SK-N-SH (cell line): Measurements from ENCODE around the gene EZR. TPM values are rescaled to one million over a fixed set of nuclear protein-coding genes. Genes with fewer than 3 reads are reported as not detected.

ENCODE experiments used
- CTCF ChIA-PET: fragments of 300-600, 350-600 bp; formaldehyde crosslinking; extraction: SDS; loops from one replicate; lab custom pipeline; 2021; lab: Yijun Ruan, JAX
- POLR2A ChIA-PET: fragments of 350-600 bp; sonication (Branson Sonifier 250); formaldehyde crosslinking; extraction: SDS; loops from one replicate; lab custom pipeline; 2020; ENCODE audit warnings: antibody characterized with exemption, inconsistent platforms; lab: Yijun Ruan, JAX
- DNase-seq: peaks from one replicate; pipeline ENCODE4 v3.0.0; 2012
- H2AFZ ChIP-seq: fragments of 200-600 bp; sonication (generic); 2 replicates; pipeline ENCODE4 v1.8.1; 2016; ENCODE audit warnings: antibody characterized with exemption, mild to moderate bottlenecking, low read depth
- H3F3A ChIP-seq: fragments of 200-600 bp; sonication (generic); replicated peaks from 2 replicates; pipeline ENCODE3; 2016; ENCODE audit warnings: antibody characterized with exemption, mild to moderate bottlenecking; ENCODE audit not compliant: insufficient read depth
- H3K27ac ChIP-seq, 2 experiments: fragments of 200-500 bp in 1 of 2; fragments of 200-600 bp in 1 of 2; sonication (Bioruptor generic) in 1 of 2; sonication (generic), shearing (Covaris generic) in 1 of 2; 2 replicates each; pipeline versions ENCODE4 v1.5.1 to v1.6.1; 2014 to 2016; ENCODE audit warnings: low read depth in 2 of 2, inconsistent platforms in 1 of 2, low read length in 1 of 2, mild to moderate bottlenecking in 1 of 2, mixed read lengths in 1 of 2
- H3K27me3 ChIP-seq: fragments of 200-600 bp; sonication (generic), shearing (Covaris generic); 2 replicates; pipeline ENCODE4 v1.6.1; 2016; ENCODE audit warnings: mixed run types; ENCODE audit not compliant: insufficient read depth
- H3K36me3 ChIP-seq, 2 experiments: fragments of 200-500 bp in 1 of 2; fragments of 200-600 bp in 1 of 2; sonication (Bioruptor generic) in 1 of 2; sonication (generic) in 1 of 2; replicated peaks in 1 of 2; 2 replicates each; pipeline versions ENCODE3 to v1.5.1; 2014 to 2016; ENCODE audit warnings: low read length in 1 of 2, mild to moderate bottlenecking in 1 of 2; ENCODE audit not compliant: insufficient read depth in 2 of 2, control insufficient read depth in 1 of 2
- H3K4me1 ChIP-seq, 2 experiments: fragments of 200-500 bp in 1 of 2; fragments of 200-600 bp in 1 of 2; sonication (Bioruptor generic) in 1 of 2; sonication (generic), shearing (Covaris generic) in 1 of 2; 2 replicates each; pipeline versions ENCODE4 v1.5.1 to v1.6.1; 2014 to 2016; ENCODE audit warnings: low read depth in 1 of 2, low read length in 1 of 2, mixed run types in 1 of 2; ENCODE audit not compliant: insufficient read depth in 2 of 2, control insufficient read depth in 1 of 2
- H3K4me2 ChIP-seq: fragments of 200-600 bp; sonication (generic), shearing (Covaris generic); 2 replicates; pipeline ENCODE4 v1.6.1; 2017; ENCODE audit warnings: mixed run types
- H3K4me3 ChIP-seq, 2 experiments: fragments of 200-500 bp in 1 of 2; fragments of 200-600 bp in 1 of 2; sonication (Bioruptor generic) in 1 of 2; sonication (generic), shearing (Covaris generic) in 1 of 2; 2 replicates each; pipeline versions ENCODE4 v1.5.1 to v1.8.1; 2014 to 2016; ENCODE audit warnings: low read depth in 2 of 2, inconsistent platforms in 1 of 2, low read length in 1 of 2, mild to moderate bottlenecking in 1 of 2, mixed read lengths in 1 of 2, moderate library complexity in 1 of 2
- H3K79me2 ChIP-seq: fragments of 200-600 bp; sonication (generic); 2 replicates; pipeline ENCODE4 v1.8.1; 2017; ENCODE audit warnings: mild to moderate bottlenecking; ENCODE audit not compliant: insufficient read depth
- H3K9ac ChIP-seq: fragments of 200-600 bp; sonication (generic); 2 replicates; pipeline ENCODE4 v1.6.1; 2017; ENCODE audit warnings: mixed run types
- H3K9me2 ChIP-seq: fragments of 200-600 bp; sonication (generic); 2 replicates; pipeline ENCODE4 v1.6.1; 2017; ENCODE audit warnings: mixed run types
- H3K9me3 ChIP-seq: fragments of 200-600 bp; sonication (generic); 2 replicates; pipeline ENCODE4 v1.6.1; 2017; ENCODE audit warnings: mixed run types, mild to moderate bottlenecking, moderate library complexity
- H4K20me1 ChIP-seq: fragments of 200-600 bp; sonication (generic); 2 replicates; pipeline ENCODE4 v1.6.1; 2017; ENCODE audit warnings: mild to moderate bottlenecking, mixed run types; ENCODE audit not compliant: insufficient read depth
- CHD2 ChIP-seq: fragments of 150-350 bp; IDR thresholded peaks from 2 replicates; pipeline ENCODE4 v1.6.1; 2018; ENCODE audit warnings: low read length; ENCODE audit not compliant: partially characterized antibody
- CTCF ChIP-seq: fragments of 200-600 bp; sonication (generic); IDR thresholded peaks from 2 replicates; pipeline ENCODE4 v1.6.1; 2017; ENCODE audit warnings: antibody characterized with exemption, mild to moderate bottlenecking, moderate library complexity
- EP300 ChIP-seq, 2 experiments: IDR thresholded peaks; 2 replicates each; pipeline versions ENCODE4 v1.4.0 to v1.6.1; 2012; ENCODE audit warnings: borderline replicate concordance in 1 of 2, low read depth in 1 of 2, low read length in 1 of 2
- EZH2phosphoT487 ChIP-seq: fragments of 200-600 bp; sonication (generic); IDR thresholded peaks from 2 replicates; pipeline ENCODE4 v1.6.1; 2017; ENCODE audit warnings: low read depth, mixed run types, mild to moderate bottlenecking, antibody characterized with exemption, moderate library complexity, borderline replicate concordance
- FOXJ3 ChIP-seq: sonication (generic); formaldehyde crosslinking; IDR thresholded peaks from 2 replicates; pipeline ENCODE4 v1.5.1; 2020; ENCODE audit warnings: mild to moderate bottlenecking, missing genetic modification reagents
- GABPA ChIP-seq: IDR thresholded peaks from 2 replicates; pipeline ENCODE4 v1.4.0; 2012; ENCODE audit warnings: low read depth, mild to moderate bottlenecking
- GATA2 ChIP-seq: sonication (generic); formaldehyde crosslinking; IDR thresholded peaks from 2 replicates; pipeline ENCODE4 v1.5.0; 2020; ENCODE audit warnings: mild to moderate bottlenecking, missing genetic modification reagents
- IRF3 ChIP-seq: fragments of 150-350 bp; IDR thresholded peaks from 2 replicates; pipeline ENCODE4 v1.6.1; 2016; ENCODE audit warnings: mild to moderate bottlenecking, low read depth, low read length
- JUND ChIP-seq: IDR thresholded peaks from 2 replicates; pipeline ENCODE4 v1.4.0; 2012
- MEF2A ChIP-seq: IDR thresholded peaks from 2 replicates; pipeline ENCODE4 v1.4.0; 2012; ENCODE audit warnings: low read depth, borderline replicate concordance
- NFIC ChIP-seq: IDR thresholded peaks from 2 replicates; pipeline ENCODE4 v1.4.0; 2012; ENCODE audit warnings: borderline replicate concordance
- NRF1 ChIP-seq: IDR thresholded peaks from 2 replicates; pipeline ENCODE4 v1.6.1; 2012; ENCODE audit warnings: low read depth, mild to moderate bottlenecking, low read length
- POLR2AphosphoS5 ChIP-seq: IDR thresholded peaks from 2 replicates; pipeline ENCODE4 v1.6.1; 2012; ENCODE audit warnings: low read depth, low read length
- RCOR1 ChIP-seq: fragments of 150-350 bp; IDR thresholded peaks from 2 replicates; pipeline ENCODE4 v1.6.1; 2017; ENCODE audit warnings: antibody characterized with exemption, low read length
- RXRA ChIP-seq: IDR thresholded peaks from 2 replicates; pipeline ENCODE4 v1.4.0; 2012; ENCODE audit warnings: low read depth, mild to moderate bottlenecking, borderline replicate concordance
- SIN3A ChIP-seq: IDR thresholded peaks from 2 replicates; pipeline ENCODE4 v1.6.1; 2012; ENCODE audit warnings: low read depth, mild to moderate bottlenecking, low read length, moderate library complexity, borderline replicate concordance
- SMC3 ChIP-seq: IDR thresholded peaks from 2 replicates; pipeline ENCODE4 v1.6.1; 2012; ENCODE audit warnings: low read depth, low read length, improper control_type of control experiment
- TAF1 ChIP-seq: IDR thresholded peaks from 2 replicates; pipeline ENCODE4 v1.6.1; 2012; ENCODE audit warnings: low read depth, mild to moderate bottlenecking, low read length, moderate library complexity, borderline replicate concordance
- TEAD4 ChIP-seq: IDR thresholded peaks from 2 replicates; pipeline ENCODE4 v1.4.0; 2012; ENCODE audit warnings: mild to moderate bottlenecking, borderline replicate concordance; ENCODE audit not compliant: insufficient read depth
- ZBTB33 ChIP-seq: IDR thresholded peaks from 2 replicates; pipeline ENCODE4 v1.4.0; 2012; ENCODE audit warnings: low read depth, borderline replicate concordance
- WGBS: methylation state at CpG from one replicate; pipeline ENCODE4 v1.1.6; 2017; ENCODE audit warnings: low lambda C conversion rate; 5-methylcytosine and 5-hydroxymethylcytosine counted together
- polyA plus RNA-seq, 3 experiments: library from polyadenylated mRNA; depleted of rRNA; stranded (reverse); fragments of >200 nt; gene quantifications; 2 replicates each; pipeline ENCODE4 v1.2.3, GENCODE V29; 2012
- TF ChIP-seq, protein P1 (sequence below): IDR thresholded peaks from 2 replicates; pipeline ENCODE4 v1.4.0; 2012; ENCODE audit warnings: low read depth, borderline replicate concordance

EZR gene
- polyA plus RNA-seq, 1 of the 3 experiments (the other 2 are of a cell fraction), result 92.0 TPM

DNA sequence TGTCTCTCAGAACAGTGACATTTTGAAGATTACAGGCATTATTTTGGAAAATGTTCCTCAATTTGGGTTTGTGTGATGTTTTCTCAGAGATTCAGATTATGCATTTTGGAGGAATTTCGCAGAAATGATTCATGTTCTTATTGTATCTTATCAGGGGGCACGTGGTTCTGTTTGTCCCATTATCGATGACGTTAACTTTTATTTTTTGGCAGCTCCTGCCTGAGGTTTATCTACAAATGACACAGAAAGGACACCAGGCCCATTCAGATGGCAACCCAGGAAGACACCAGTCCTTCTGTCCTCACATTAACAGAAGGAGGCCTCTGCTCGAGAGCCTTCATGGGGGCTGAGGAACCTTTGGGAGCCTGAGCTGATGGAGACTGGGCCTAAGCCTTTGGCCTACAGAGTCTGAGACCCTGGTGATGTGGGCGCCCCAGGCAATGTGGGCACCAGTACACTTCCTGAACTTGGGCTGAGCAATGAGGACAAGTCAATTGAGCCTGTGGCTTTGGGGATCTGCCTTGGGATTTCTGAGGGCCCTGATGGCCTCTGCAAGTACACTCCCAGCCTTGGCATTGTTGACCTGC is 41.2 kb upstream of the EZR start:
- POLR2A ChIA-PET, result no interaction called here
- 79% methylated on average over 6 of the region's 6 CpGs for WGBS

GRCh38 chr6:158856261-158856660 is 37.1 kb upstream of the EZR start:
- Histone ChIP-seq H3K79me2 (no peaks in the 10 kb centered on the region), H3K27ac (no peak overlapping the region), H3K4me3 (no peak overlapping the region), H3K36me3 (no peaks in the 10 kb centered on the region), H3K9me2 (no peaks in the 10 kb centered on the region), H2AFZ (no peak overlapping the region), H3K4me2 (no peak overlapping the region), H3K9ac (no peak overlapping the region), H4K20me1 (no peaks in the 10 kb centered on the region), H3K27me3 (no peaks in the 10 kb centered on the region), H3K4me1 (peaks cover 0 to 20% of the 10 kb centered on the region in 2 experiments; a peak in 2 of 4 replicates), H3K9me3 (no peaks in the 10 kb centered on the region), H3F3A (peaks cover 8% of the 10 kb centered on the region)
- ChIA-PET POLR2A (no interaction called here), CTCF (no interaction called here)
- no peak for DNase-seq
- WGBS, result 91% methylated on average over 4 of the region's 4 CpGs
- TF ChIP-seq GABPA, result no peak
- TF ChIP-seq NFIC, result no peak
- TF ChIP-seq, protein P1, sequence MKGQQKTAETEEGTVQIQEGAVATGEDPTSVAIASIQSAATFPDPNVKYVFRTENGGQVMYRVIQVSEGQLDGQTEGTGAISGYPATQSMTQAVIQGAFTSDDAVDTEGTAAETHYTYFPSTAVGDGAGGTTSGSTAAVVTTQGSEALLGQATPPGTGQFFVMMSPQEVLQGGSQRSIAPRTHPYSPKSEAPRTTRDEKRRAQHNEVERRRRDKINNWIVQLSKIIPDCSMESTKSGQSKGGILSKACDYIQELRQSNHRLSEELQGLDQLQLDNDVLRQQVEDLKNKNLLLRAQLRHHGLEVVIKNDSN, result no peak
- TF ChIP-seq NRF1, result no peak
- no peak for TF ChIP-seq CTCF
- no peak for TF ChIP-seq GATA2 (CRISPR knock-in tag)
- TF ChIP-seq JUND, result no peak
- no peak for TF ChIP-seq ZBTB33
- TF ChIP-seq CHD2, result no peak
- no peak for TF ChIP-seq SIN3A
- no peak for TF ChIP-seq SMC3
- no peak for TF ChIP-seq RXRA
- no peak for TF ChIP-seq IRF3
- no peak for TF ChIP-seq TEAD4
- no peak for TF ChIP-seq RCOR1
- no peak for TF ChIP-seq TAF1

More for the DNA sequence above, 41.2 kb upstream of the EZR start:
- CTCF ChIA-PET, result no interaction called here
- H3K9ac ChIP-seq, result no peak overlapping the region
- H3F3A ChIP-seq, result no peaks in the 10 kb centered on the region
- no peaks in the 10 kb centered on the region for H3K4me1 ChIP-seq
- H3K4me2 ChIP-seq, result no peak overlapping the region
- TF ChIP-seq EP300 (IDR thresholded peaks at IDR 0.05; ENCODE audit: borderline replicate concordance in 1 of 2, low read depth in 1 of 2, low read length in 1 of 2) (no peak), GABPA (no peak), SIN3A (no peak), FOXJ3 (CRISPR knock-in tag) (no peak), EZH2phosphoT487 (no peak), POLR2AphosphoS5 (no peak), TAF1 (no peak), RXRA (no peak), MEF2A (no peak)
- H3K27ac ChIP-seq, result no peak overlapping the region
- H3K36me3 ChIP-seq, result no peaks in the 10 kb centered on the region
- H4K20me1 ChIP-seq, result no peaks in the 10 kb centered on the region
- H3K9me2 ChIP-seq, result no peaks in the 10 kb centered on the region
- no peak for DNase-seq
- no peaks in the 10 kb centered on the region for H3K27me3 ChIP-seq
- H3K79me2 ChIP-seq, result no peaks in the 10 kb centered on the region
- H2AFZ ChIP-seq, result peak overlapping the region; percentile 29; the same call in 1 of the 2 replicates
- H3K9me3 ChIP-seq, result no peaks in the 10 kb centered on the region
- H3K4me3 ChIP-seq, result no peak overlapping the region
